ENCODE data around the gene SPEM3. TPM values are rescaled to one million over a fixed set of nuclear protein-coding genes. Genes with fewer than 3 reads are reported as not detected.

Gene SPEM3
- polyA plus RNA-seq, 3 donors = not detected

- H3K79me2 ChIP-seq (ENCODE audit: insufficient read depth, low read length) = peaks cover 3% of the 10 kb centered on the region
- TF ChIP-seq CTCF (IDR thresholded peaks at IDR 0.05) = no peak
- Mint-ChIP-seq H3K9me3 (peaks cover 0 to 8% (median 3%) of the 10 kb centered on the region in 7 donors), H3K27ac (peak overlapping the region in 1 of 7 donors; percentile 84), H3K36me3 (peaks cover 0 to 5% of the 10 kb centered on the region in 2 donors), H3K27me3 (ENCODE audit: low read depth in 3 of 3) (peaks cover 36 to 49% (median 46%) of the 10 kb centered on the region in 3 donors), H3K4me3 (peak overlapping the region in 1 of 2 donors; percentile 71), H3K4me1 (peaks cover 21% of the 10 kb centered on the region)
- H3K27me3 ChIP-seq (ENCODE audit: control insufficient read depth in 2 of 2, insufficient read depth in 2 of 2, low read length in 2 of 2) = peaks cover 4 to 37% of the 10 kb centered on the region in 2 donors
- H2AFZ ChIP-seq (ENCODE audit: insufficient read depth, low read depth, low read length, poor library complexity, severe bottlenecking) = no peak overlapping the region
- peaks cover 13 to 24% of the 10 kb centered on the region in 2 donors for H3K4me1 ChIP-seq (ENCODE audit: control insufficient read depth in 1 of 2, insufficient read depth in 2 of 2, low read length in 2 of 2)
- WGBS (ENCODE audit: insufficient coverage) = 87% methylated on average over 3 of the region's 13 CpGs
- intact Hi-C loops (cut with micrococcal nuclease) = loop anchor here in 1 of 2 donors (10.0 kb wide), 1 partner anchor 192 kb away; the partner anchor contains the start of genes ACADVL and DLG4
- no peaks in the 10 kb centered on the region for H3K9me3 ChIP-seq (replicated peaks in 1 of 2; ENCODE audit: control insufficient read depth in 1 of 2, insufficient read depth in 1 of 2, low read length in 2 of 2)
- no peaks in the 10 kb centered on the region for H3K36me3 ChIP-seq (replicated peaks in 1 of 2; ENCODE audit: control insufficient read depth in 1 of 2, insufficient read depth in 2 of 2, low read length in 2 of 2)
- DNase-seq = no peak
- no peak overlapping the region for H3K4me2 ChIP-seq (replicated peaks; ENCODE audit: extremely low read depth, low read length, poor library complexity, severe bottlenecking)
- H4K20me1 ChIP-seq (ENCODE audit: insufficient read depth, low read length) = no peaks in the 10 kb centered on the region
- no peak overlapping the region for H3K4me3 ChIP-seq (replicated peaks in 1 of 3; ENCODE audit: low read depth in 2 of 3, low read length in 3 of 3)
- no peak overlapping the region for H3K27ac ChIP-seq (ENCODE audit: low read depth in 1 of 2, low read length in 2 of 2)
- no peak overlapping the region for H3K9ac ChIP-seq (ENCODE audit: insufficient read depth, low read length, poor library complexity, severe bottlenecking)
These were observed 21.6 kb upstream of the SPEM3 start for GRCh38 chr17:7407082-7407481.

GRCh38 chr17:7407485-7408251 lies 21.0 kb upstream of the SPEM3 start, which contains the start of gene NLGN2:
NLGN2 (plus strand) TSS chr17:7407845; CDS start chr17:7408256, 411 bp downstream.
- H3K27ac Mint-ChIP-seq = peak within 1 kb of the TSS in 1 of 7 donors; percentile 84
- 7% methylated on average over 4 of the region's 12 CpGs for WGBS (ENCODE audit: insufficient coverage)
- H3K36me3 Mint-ChIP-seq = peaks cover 0 to 5% of the 10 kb centered on the region in 2 donors
- DNase-seq = no peak
- no peak within 1 kb of the TSS for H3K27ac ChIP-seq (ENCODE audit: low read depth in 1 of 2, low read length in 2 of 2)
- TF ChIP-seq CTCF (IDR thresholded peaks at IDR 0.05) = no peak
- peaks cover 36 to 49% (median 46%) of the 10 kb centered on the region in 3 donors for H3K27me3 Mint-ChIP-seq (ENCODE audit: low read depth in 3 of 3)
- H3K4me3 Mint-ChIP-seq = peak within 1 kb of the TSS; percentile 34 to 71
- H3K9me3 Mint-ChIP-seq = peaks cover 0 to 8% (median 3%) of the 10 kb centered on the region in 7 donors
- H3K9me3 ChIP-seq (replicated peaks in 1 of 2; ENCODE audit: control insufficient read depth in 1 of 2, insufficient read depth in 1 of 2, low read length in 2 of 2) = no peaks in the 10 kb centered on the region
- H3K36me3 ChIP-seq (replicated peaks in 1 of 2; ENCODE audit: control insufficient read depth in 1 of 2, insufficient read depth in 2 of 2, low read length in 2 of 2) = no peaks in the 10 kb centered on the region
- H2AFZ ChIP-seq (ENCODE audit: insufficient read depth, low read depth, low read length, poor library complexity, severe bottlenecking) = no peak within 1 kb of the TSS
- intact Hi-C loops (cut with micrococcal nuclease) = loop anchor here in 1 of 2 donors (10.0 kb wide), 1 partner anchor 193 kb away; the partner anchor contains the start of genes ACADVL and DLG4
- no peaks in the 10 kb centered on the region for H4K20me1 ChIP-seq (ENCODE audit: insufficient read depth, low read length)
- peaks cover 3% of the 10 kb centered on the region for H3K79me2 ChIP-seq (ENCODE audit: insufficient read depth, low read length)
- H3K4me3 ChIP-seq (replicated peaks in 1 of 3; ENCODE audit: low read depth in 2 of 3, low read length in 3 of 3) = no peak within 1 kb of the TSS
- H3K4me1 Mint-ChIP-seq = peaks cover 20% of the 10 kb centered on the region
- H3K9ac ChIP-seq (ENCODE audit: insufficient read depth, low read length, poor library complexity, severe bottlenecking) = no peak within 1 kb of the TSS
- peaks cover 12 to 22% of the 10 kb centered on the region in 2 donors for H3K4me1 ChIP-seq (ENCODE audit: control insufficient read depth in 1 of 2, insufficient read depth in 2 of 2, low read length in 2 of 2)
- H3K4me2 ChIP-seq (replicated peaks; ENCODE audit: extremely low read depth, low read length, poor library complexity, severe bottlenecking) = peak within 1 kb of the TSS; percentile 11
- peaks cover 4 to 37% of the 10 kb centered on the region in 2 donors for H3K27me3 ChIP-seq (ENCODE audit: control insufficient read depth in 2 of 2, insufficient read depth in 2 of 2, low read length in 2 of 2)
